K562 (cell line): Measurements from ENCODE around the gene MRPL2. TPM values are rescaled to one million over a fixed set of nuclear protein-coding genes. Genes with fewer than 3 reads are reported as not detected.
A peak's percentile ranks its signal among the peaks of the same experiment; 100 is the strongest.

Experiments used
- ATAC-seq: fragments of 200-7000 bp; cut with Tn5 transposase; 3 replicates; pipeline ENCODE4 v1.9.1; 2020; ENCODE audit warnings: moderate library complexity
- BruUV-seq: library from RNA; stranded (reverse); fragments of 400-500 nt; replicated peaks from 2 replicates; lab custom pipeline; 2021; lab: Mats Ljungman, UMichigan
- CTCF ChIA-PET: fragments of 300-600 bp; formaldehyde crosslinking; extraction: SDS; loops from one replicate; lab custom pipeline; 2021; ENCODE audit warnings: low intra/inter-chr PET ratio; lab: Yijun Ruan, JAX
- POLR2A ChIA-PET: fragments of 300-600, 350-650 bp; sonication (Branson Sonifier 250); formaldehyde crosslinking; extraction: SDS; loops from one replicate; lab custom pipeline; 2021; ENCODE audit warnings: antibody characterized with exemption, inconsistent platforms; lab: Yijun Ruan, JAX
- DNase-seq, 4 experiments: peaks; one replicate each; pipeline versions ENCODE4 v3.0.0 to v3.0.0-alpha.2; 2011 to 2018; ENCODE audit warnings: low spot score in 3 of 4, mixed read lengths in 3 of 4; ENCODE audit errors: extremely low read depth in 1 of 4
- FAIRE-seq: peaks from 2 replicates; lab custom pipeline; 2011; peaks lifted over from hg19 to GRCh38; lab: Jason Lieb, UNC
- H2AFZ ChIP-seq: 2 replicates; pipeline ENCODE4 v1.6.0; 2011; ENCODE audit warnings: low read depth, low read length, control low read depth, inconsistent platforms
- H3K27ac ChIP-seq: fragments of 200-600 bp; 3 replicates; pipeline ENCODE4 v1.8.0; 2011; ENCODE audit warnings: low read depth, mild to moderate bottlenecking, control low read depth, inconsistent platforms, low read length, moderate library complexity, mixed read lengths; ENCODE audit errors: extremely low read depth
- H3K27me3 ChIP-seq, 2 experiments: fragments of 300-600 bp in 1 of 2; 2 replicates in 1 of 2; 3 replicates in 1 of 2; pipeline versions ENCODE4 v1.6.0 to v1.8.0; 2011; ENCODE audit warnings: inconsistent platforms in 2 of 2, low read length in 2 of 2, mild to moderate bottlenecking in 1 of 2, mixed read lengths in 1 of 2, moderate library complexity in 1 of 2; ENCODE audit not compliant: control insufficient read depth in 2 of 2, insufficient read depth in 2 of 2
- H3K36me3 ChIP-seq: fragments of 300-600 bp; 3 replicates; pipeline ENCODE4 v1.8.0; 2011; ENCODE audit warnings: mild to moderate bottlenecking, low read length, inconsistent platforms; ENCODE audit not compliant: control insufficient read depth, insufficient read depth
- H3K4me1 ChIP-seq, 2 experiments: fragments of 200-600 bp in 1 of 2; replicated peaks in 1 of 2; 2 replicates in 1 of 2; 3 replicates in 1 of 2; pipeline versions ENCODE4 v1.5.1 to v1.8.0; 2011; ENCODE audit warnings: inconsistent platforms in 2 of 2, low read length in 2 of 2, mild to moderate bottlenecking in 1 of 2, mixed read lengths in 1 of 2, moderate library complexity in 1 of 2; ENCODE audit not compliant: control insufficient read depth in 2 of 2, insufficient read depth in 2 of 2
- H3K4me2 ChIP-seq: 2 replicates; pipeline ENCODE4 v1.6.1; 2011; ENCODE audit warnings: low read length, control low read depth, inconsistent platforms, mixed read lengths; ENCODE audit not compliant: insufficient read depth
- H3K4me3 ChIP-seq: fragments of 200-600 bp; sonication (generic), shearing (Covaris generic); 2 replicates; pipeline ENCODE4 v1.5.1; 2016; ENCODE audit warnings: control low read depth, inconsistent platforms
- H3K79me2 ChIP-seq: fragments of 200-600 bp; 3 replicates; pipeline ENCODE4 v1.8.0; 2011; ENCODE audit warnings: low read length, inconsistent platforms; ENCODE audit not compliant: control insufficient read depth, insufficient read depth
- H3K9ac ChIP-seq, 2 experiments: 2 replicates each; pipeline versions ENCODE4 v1.6.0 to v1.6.1; 2011; ENCODE audit warnings: low read depth in 2 of 2, low read length in 2 of 2, control low read depth in 1 of 2, inconsistent platforms in 1 of 2, mild to moderate bottlenecking in 1 of 2, mixed read lengths in 1 of 2; ENCODE audit not compliant: insufficient read depth in 1 of 2
- H3K9me1 ChIP-seq: one replicate; pipeline ENCODE4 v1.6.0; 2011; ENCODE audit warnings: inconsistent platforms, mild to moderate bottlenecking, low read length, moderate library complexity; ENCODE audit not compliant: control insufficient read depth, insufficient read depth
- H3K9me3 ChIP-seq: replicated peaks from 2 replicates; pipeline ENCODE4 v1.5.1; 2011; ENCODE audit warnings: low read depth, low read length, inconsistent platforms; ENCODE audit not compliant: control insufficient read depth, insufficient read depth
- H4K20me1 ChIP-seq: replicated peaks from 2 replicates; pipeline ENCODE4 v1.6.1; 2011; ENCODE audit warnings: low read length, inconsistent platforms, mixed read lengths; ENCODE audit not compliant: control insufficient read depth, insufficient read depth
- CXXC5 ChIP-seq: fragments of 250-450 bp; sonication (Bioruptor Pico); IDR thresholded peaks from 2 replicates; pipeline ENCODE4 v1.8.0; 2022; ENCODE audit warnings: inconsistent platforms, mild to moderate bottlenecking, moderate library complexity
- EGR1 ChIP-seq: fragments of 450-650 bp; conservative IDR thresholded peaks from 2 replicates; pipeline ENCODE4 v1.6.1; 2017; ENCODE audit warnings: mild to moderate bottlenecking
- HNRNPLL ChIP-seq: fragments of 200-400 bp; formaldehyde crosslinking; IDR thresholded peaks from 2 replicates; pipeline ENCODE4 v1.6.1; 2017; ENCODE audit warnings: low read length, low read depth, mild to moderate bottlenecking; ENCODE audit not compliant: poor library complexity, severe bottlenecking
- PHF8 ChIP-seq: fragments of 200-600 bp; sonication (generic); IDR thresholded peaks from 2 replicates; pipeline ENCODE4 v1.6.1; 2012; ENCODE audit warnings: mixed run types, mild to moderate bottlenecking, inconsistent platforms, low read length, moderate library complexity, borderline replicate concordance
- RAD21 ChIP-seq, 2 experiments: fragments of 250-450 bp in 1 of 2; fragments of 450-650 bp in 1 of 2; sonication (Bioruptor Pico) in 1 of 2; formaldehyde crosslinking in 1 of 2; IDR thresholded peaks in 1 of 2; conservative IDR thresholded peaks in 1 of 2; 2 replicates each; pipeline versions ENCODE4 v1.4.0 to v1.8.0; 2020 to 2022; ENCODE audit warnings: mild to moderate bottlenecking in 2 of 2, moderate library complexity in 1 of 2
- RB1 ChIP-seq: fragments of 450-650 bp; IDR thresholded peaks from 2 replicates; pipeline ENCODE4 v1.6.1; 2017; ENCODE audit warnings: low read depth, mild to moderate bottlenecking
- SMC3 ChIP-seq: conservative IDR thresholded peaks from 2 replicates; pipeline ENCODE4 v1.6.1; 2011; ENCODE audit warnings: low read depth, low read length, improper control_type of control experiment; ENCODE audit not compliant: insufficient read depth
- SREBF1 ChIP-seq: fragments of 150-350 bp; IDR thresholded peaks from 2 replicates; pipeline ENCODE4 v1.6.1; 2014; ENCODE audit warnings: antibody characterized with exemption, low read depth, low read length, borderline replicate concordance
- TFAP4 ChIP-seq: sonication (generic); formaldehyde crosslinking; IDR thresholded peaks from 2 replicates; pipeline ENCODE4 v1.8.0; 2022; ENCODE audit warnings: missing genetic modification reagents, mild to moderate bottlenecking, moderate library complexity, borderline replicate concordance
- ZBED1 ChIP-seq: IDR thresholded peaks from 2 replicates; pipeline ENCODE4 v1.6.1; 2014
- WGBS: fragments of 100-300 bp; shearing (Covaris generic); methylation state at CpG from one replicate; pipeline ENCODE4 v1.1.6; 2016; ENCODE audit warnings: low coverage, mixed read lengths; ENCODE audit not compliant: insufficient coverage; ENCODE audit errors: missing lambda C conversion rate; 5-methylcytosine and 5-hydroxymethylcytosine counted together
- in situ Hi-C: fragments of 300-500 bp; cut with MboI; formaldehyde crosslinking; loops from 4 replicates; pipeline ENCODE4 v1.15.0; 2018; ENCODE audit warnings: inconsistent platforms, mixed read lengths
- intact Hi-C: fragments of 100-400 bp; cut with micrococcal nuclease; formaldehyde crosslinking; loops from 2 replicates; pipeline ENCODE4 v1.14.2; 2022
- polyA plus RNA-seq, 8 experiments: library from polyadenylated mRNA; depleted of rRNA in 4 of 8; stranded (reverse) in 5 of 8; unstranded in 3 of 8; fragments of >200 nt; fragmentation: Nextera tagmentation in 2 of 8; fragmentation: Illumina TruSeq in 1 of 8; extraction: Ambion mirVana in 2 of 8; extraction: Trizol in 1 of 8; gene quantifications; 2 replicates each; pipeline versions ENCODE4 v1.2.1 to v1.2.3, GENCODE V29; 2011 to 2014; ENCODE audit warnings: inconsistent platforms in 1 of 8, missing spikeins in 1 of 8
- total RNA-seq, 7 experiments: library from RNA; depleted of rRNA in 6 of 7; stranded (reverse); fragments of >200 nt in 6 of 7; fragmentation: Illumina TruSeq in 2 of 7; extraction: Trizol in 2 of 7; gene quantifications; 2 replicates each; pipeline versions ENCODE4 v1.2.1 to v1.2.3, GENCODE V29; 2011 to 2021; ENCODE audit warnings: low replicate concordance in 1 of 7
- TF ChIP-seq, protein P1 (sequence below), 2 experiments: IDR thresholded peaks; 2 replicates each; pipeline ENCODE4 v1.6.1; 2012; ENCODE audit warnings: improper control_type of control experiment in 2 of 2, low read depth in 2 of 2, low read length in 2 of 2, borderline replicate concordance in 1 of 2
- TF ChIP-seq, protein P2 (sequence below): fragments of 200-800 bp; sonication (Bioruptor generic); IDR thresholded peaks from 2 replicates; pipeline ENCODE4 v1.6.1; 2017; ENCODE audit warnings: missing genetic modification characterization, missing compliant biosample characterization

MRPL2 gene
- total and polyA plus RNA-seq, 9 of the 15 experiments (the other 6 are each of a cell fraction or from before 2014, with no cell fraction given), result 63.1 to 262 (median 121) TPM

GRCh38 chr6:43075670-43076463 lies 16.6 kb upstream of the MRPL2 start, which contains the start of gene PTK7:
Gene PTK7, plus strand, starts transcription at chr6:43076314. Its CDS starts 175 bp downstream, at chr6:43076489.
- intact Hi-C loops, result no loop called here
- Histone ChIP-seq H3K4me3 (peak within 1 kb of the TSS; percentile 53), H3K9me1 (no peaks in the 10 kb centered on the region), H2AFZ (peak within 1 kb of the TSS; percentile 88), H3K36me3 (no peaks in the 10 kb centered on the region), H3K9ac (peak within 1 kb of the TSS; percentile 33 to 90; a peak in 3 of 4 replicates), H4K20me1 (0 out of 2 replicates have a peak, but pooled peaks cover 2% of the 10 kb centered on the region), H3K27ac (no peak within 1 kb of the TSS), H3K4me2 (peak within 1 kb of the TSS; percentile 63), H3K4me1 (peaks cover 1 to 19% of the 10 kb centered on the region in 2 experiments; a peak in 4 of 5 replicates), H3K27me3 (peaks cover 2 to 8% of the 10 kb centered on the region in 2 experiments; a peak in 2 of 5 replicates), H3K9me3 (no peaks in the 10 kb centered on the region), H3K79me2 (no peaks in the 10 kb centered on the region)
- DNase-seq (peak; percentile 62 to 93 (median 79)), FAIRE-seq (peak; percentile 44), ATAC-seq (peak; percentile 78)
- in situ Hi-C loops, result no loop called here
- no TSS peak for BruUV-seq
- ChIA-PET CTCF (no interaction called here), POLR2A (interaction anchor here (0.6 to 1.7 kb wide), 5 partner anchors 9 to 92 kb away, joined by 3 to 4 read pairs (median 3); partner anchors contain the start of gene PPP2R5D)
- WGBS, result 22% methylated on average over 19 of the region's 60 CpGs
- TF ChIP-seq, protein P1, sequence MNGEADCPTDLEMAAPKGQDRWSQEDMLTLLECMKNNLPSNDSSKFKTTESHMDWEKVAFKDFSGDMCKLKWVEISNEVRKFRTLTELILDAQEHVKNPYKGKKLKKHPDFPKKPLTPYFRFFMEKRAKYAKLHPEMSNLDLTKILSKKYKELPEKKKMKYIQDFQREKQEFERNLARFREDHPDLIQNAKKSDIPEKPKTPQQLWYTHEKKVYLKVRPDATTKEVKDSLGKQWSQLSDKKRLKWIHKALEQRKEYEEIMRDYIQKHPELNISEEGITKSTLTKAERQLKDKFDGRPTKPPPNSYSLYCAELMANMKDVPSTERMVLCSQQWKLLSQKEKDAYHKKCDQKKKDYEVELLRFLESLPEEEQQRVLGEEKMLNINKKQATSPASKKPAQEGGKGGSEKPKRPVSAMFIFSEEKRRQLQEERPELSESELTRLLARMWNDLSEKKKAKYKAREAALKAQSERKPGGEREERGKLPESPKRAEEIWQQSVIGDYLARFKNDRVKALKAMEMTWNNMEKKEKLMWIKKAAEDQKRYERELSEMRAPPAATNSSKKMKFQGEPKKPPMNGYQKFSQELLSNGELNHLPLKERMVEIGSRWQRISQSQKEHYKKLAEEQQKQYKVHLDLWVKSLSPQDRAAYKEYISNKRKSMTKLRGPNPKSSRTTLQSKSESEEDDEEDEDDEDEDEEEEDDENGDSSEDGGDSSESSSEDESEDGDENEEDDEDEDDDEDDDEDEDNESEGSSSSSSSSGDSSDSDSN (IDR thresholded peaks at IDR 0.05; ENCODE audit: borderline replicate concordance in 1 of 2, low read depth in 2 of 2, low read length in 2 of 2), result peak in 1 of 2 experiments; percentile 76; a peak in 1 of 4 replicates
- TF ChIP-seq RB1 (peak; percentile 43; the same call in 1 of the 2 replicates), HNRNPLL (peak; percentile 81), ZBED1 (0 out of 2 replicates have a peak, but pooled peaks have one; percentile 34), PHF8 (peak; percentile 53; the same call in 1 of the 2 replicates), EGR1 (peak; percentile 59), SREBF1 (no peak), RAD21 (CRISPR knock-in tag; conservative IDR thresholded peaks at IDR 0.05 in 1 of 2, IDR thresholded peaks at IDR 0.05 in 1 of 2) (no peak), TFAP4 (CRISPR knock-in tag) (peak; percentile 48; the same call in 1 of the 2 replicates), SMC3 (no peak), CXXC5 (CRISPR knock-in tag) (peak; percentile 46)
- TF ChIP-seq, protein P2, sequence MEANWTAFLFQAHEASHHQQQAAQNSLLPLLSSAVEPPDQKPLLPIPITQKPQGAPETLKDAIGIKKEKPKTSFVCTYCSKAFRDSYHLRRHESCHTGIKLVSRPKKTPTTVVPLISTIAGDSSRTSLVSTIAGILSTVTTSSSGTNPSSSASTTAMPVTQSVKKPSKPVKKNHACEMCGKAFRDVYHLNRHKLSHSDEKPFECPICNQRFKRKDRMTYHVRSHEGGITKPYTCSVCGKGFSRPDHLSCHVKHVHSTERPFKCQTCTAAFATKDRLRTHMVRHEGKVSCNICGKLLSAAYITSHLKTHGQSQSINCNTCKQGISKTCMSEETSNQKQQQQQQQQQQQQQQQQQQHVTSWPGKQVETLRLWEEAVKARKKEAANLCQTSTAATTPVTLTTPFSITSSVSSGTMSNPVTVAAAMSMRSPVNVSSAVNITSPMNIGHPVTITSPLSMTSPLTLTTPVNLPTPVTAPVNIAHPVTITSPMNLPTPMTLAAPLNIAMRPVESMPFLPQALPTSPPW (CRISPR knock-in tag), result peak; percentile 87
